ENCODE measurements around the gene PPM1A.

DNA sequence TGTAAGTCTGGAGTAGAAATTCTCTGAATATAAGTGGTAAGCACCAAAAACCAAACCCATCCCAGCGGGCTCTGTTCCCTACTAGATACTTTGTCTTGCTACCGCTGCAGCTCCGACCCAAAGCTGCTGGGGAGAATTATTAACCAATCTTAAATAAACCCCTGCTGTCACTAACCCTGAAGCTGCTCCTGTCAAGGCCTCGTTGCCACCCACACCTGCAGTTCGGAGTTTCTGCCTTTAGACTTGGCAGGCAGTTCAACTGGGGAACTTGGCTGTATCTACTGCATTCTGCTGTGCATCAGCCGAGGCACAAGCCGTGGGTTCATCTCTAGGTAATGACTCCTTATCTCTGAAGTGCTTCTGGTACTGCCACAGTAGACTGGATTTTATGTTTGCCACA is 55.5 kb downstream of the PPM1A start:
- TF ChIP-seq POLR2A (IDR thresholded peaks at IDR 0.05; ENCODE audit: extremely low read depth, insufficient read length), result no peak
- no peak for TF ChIP-seq CTCF (IDR thresholded peaks at IDR 0.05; ENCODE audit: low read depth, low read length)

Measured in NB4 (cell line).